Measurements from ENCODE around the gene UBXN2A.
A peak's percentile ranks its signal among the peaks of the same experiment; 100 is the strongest.

Gene UBXN2A

GRCh38 chr2:24045511-24046508 is 105.5 kb downstream of the UBXN2A start:
- no peak for DNase-seq (ENCODE audit: low read depth)

- no peak for DNase-seq (ENCODE audit: low read depth)
These were observed 106.3 kb downstream of the UBXN2A start for GRCh38 chr2:24046599-24046929.

GRCh38 chr2:24046930-24047702 is 106.9 kb downstream of the UBXN2A start, which contains the start of gene WDCP:
Gene WDCP (minus strand): TSS chr2:24047391. CDS start chr2:24039494, 7,897 bp downstream.
- peak; percentile 91 for DNase-seq (ENCODE audit: low read depth)

GRCh38 chr2:24047703-24048033 is 107.4 kb downstream of the UBXN2A start:
- DNase-seq (ENCODE audit: low read depth) = no peak

GRCh38 chr2:24048769-24049484 is 108.7 kb downstream of the UBXN2A start:
- DNase-seq (ENCODE audit: low read depth) = no peak

GRCh38 chr2:24049485-24050021 is 109.3 kb downstream of the UBXN2A start, which contains the start of gene FKBP1B:
Gene FKBP1B (plus strand): TSS chr2:24049741. CDS start chr2:24049850, 109 bp downstream.
- peak; percentile 30 for DNase-seq (ENCODE audit: low read depth)

GRCh38 chr2:24050041-24050979 is 110.0 kb downstream of the UBXN2A start:
- DNase-seq (ENCODE audit: low read depth) = no peak

- no peak for DNase-seq (ENCODE audit: low read depth)
These were observed 111.6 kb downstream of the UBXN2A start for GRCh38 chr2:24051833-24052232.

GRCh38 chr2:24052951-24053350 is 112.7 kb downstream of the UBXN2A start:
- DNase-seq (ENCODE audit: low read depth) = no peak
